SK-N-SH (cell line): ENCODE results near the gene LILRB5. TPM values are rescaled to one million over a fixed set of nuclear protein-coding genes. Genes with fewer than 3 reads are reported as not detected.

Experiments used
- CHD2 ChIP-seq: fragments of 150-350 bp; IDR thresholded peaks from 2 replicates; pipeline ENCODE4 v1.6.1; 2018; ENCODE audit warnings: low read length; ENCODE audit not compliant: partially characterized antibody
- CTCF ChIP-seq: fragments of 200-600 bp; sonication (generic); IDR thresholded peaks from 2 replicates; pipeline ENCODE4 v1.6.1; 2017; ENCODE audit warnings: antibody characterized with exemption, mild to moderate bottlenecking, moderate library complexity
- ELF1 ChIP-seq: IDR thresholded peaks from 2 replicates; pipeline ENCODE4 v1.4.0; 2012
- FOSL2 ChIP-seq: IDR thresholded peaks from 2 replicates; pipeline ENCODE4 v1.4.0; 2012; ENCODE audit warnings: low read depth, mild to moderate bottlenecking, moderate library complexity, borderline replicate concordance
- GATA2 ChIP-seq: sonication (generic); formaldehyde crosslinking; IDR thresholded peaks from 2 replicates; pipeline ENCODE4 v1.5.0; 2020; ENCODE audit warnings: mild to moderate bottlenecking, missing genetic modification reagents
- JUND ChIP-seq: IDR thresholded peaks from 2 replicates; pipeline ENCODE4 v1.4.0; 2012
- MEF2A ChIP-seq: IDR thresholded peaks from 2 replicates; pipeline ENCODE4 v1.4.0; 2012; ENCODE audit warnings: low read depth, borderline replicate concordance
- NFIC ChIP-seq: IDR thresholded peaks from 2 replicates; pipeline ENCODE4 v1.4.0; 2012; ENCODE audit warnings: borderline replicate concordance
- REST ChIP-seq: IDR thresholded peaks from 2 replicates; pipeline ENCODE4 v1.6.1; 2012; ENCODE audit warnings: mild to moderate bottlenecking, low read depth, low read length, moderate library complexity
- polyA plus RNA-seq, 3 experiments: library from polyadenylated mRNA; depleted of rRNA; stranded (reverse); fragments of >200 nt; gene quantifications; 2 replicates each; pipeline ENCODE4 v1.2.3, GENCODE V29; 2012
- TF ChIP-seq, protein P1 (sequence below): IDR thresholded peaks from 2 replicates; pipeline ENCODE4; 2012
- TF ChIP-seq, protein P2 (sequence below): fragments of 150-350 bp; IDR thresholded peaks from 2 replicates; pipeline ENCODE4 v1.6.1; 2016; ENCODE audit warnings: mild to moderate bottlenecking, low read depth, low read length
- TF ChIP-seq, protein P3 (sequence below): IDR thresholded peaks from 2 replicates; pipeline ENCODE4 v1.4.0; 2012; ENCODE audit warnings: low read depth, borderline replicate concordance

The LILRB5 gene
- polyA plus RNA-seq, 1 of the 3 experiments (the other 2 are of a cell fraction) = not detected

DNA sequence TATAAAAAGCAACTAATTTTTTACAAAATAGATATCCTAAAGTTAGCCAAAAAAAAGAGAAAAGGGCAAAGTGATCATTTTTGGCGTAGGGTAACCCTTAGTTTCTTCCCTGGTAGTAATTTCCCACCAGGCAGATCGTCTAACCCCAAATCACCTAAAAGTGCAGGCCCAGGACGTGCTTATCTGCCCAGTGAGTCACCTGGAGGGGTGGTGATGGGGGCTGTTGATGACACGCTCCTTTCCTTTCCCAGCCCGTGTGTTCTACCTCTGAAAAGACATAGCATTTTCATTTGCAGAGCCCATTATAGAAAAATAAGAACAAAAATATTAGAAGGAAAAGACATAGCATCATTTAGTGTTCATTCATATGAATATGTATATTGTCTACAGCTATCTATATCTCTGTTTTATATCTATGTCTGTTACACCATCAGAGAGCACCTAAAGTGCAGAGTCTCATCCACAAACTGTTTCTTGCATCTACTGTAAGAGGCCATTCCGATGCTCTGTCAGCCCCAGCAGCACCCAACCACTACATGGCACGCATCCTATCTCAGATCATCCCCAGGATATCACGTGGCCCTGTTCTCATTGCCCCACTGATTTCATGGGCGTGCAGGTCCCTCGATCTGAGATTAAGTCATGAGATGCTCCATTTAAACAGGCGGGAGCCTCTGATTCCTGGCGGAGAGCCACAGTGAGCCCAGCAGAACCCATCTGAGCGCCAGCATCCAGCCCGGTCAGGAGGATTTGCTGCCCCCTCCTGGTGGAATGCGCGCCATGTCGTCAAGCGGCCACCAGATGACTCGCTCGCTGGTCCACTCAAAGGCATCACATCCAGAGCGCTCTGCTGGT, 25.8 kb downstream of the LILRB5 start (continued):
- TF ChIP-seq CTCF (peak; percentile 88), REST (no peak), JUND (no peak), FOSL2 (no peak), GATA2 (CRISPR knock-in tag) (peak; percentile 57; the same call in 1 of the 2 replicates), NFIC (peak; percentile 51; the same call in 1 of the 2 replicates), ELF1 (no peak), CHD2 (peak; percentile 26), MEF2A (no peak)
- TF ChIP-seq, protein P1, sequence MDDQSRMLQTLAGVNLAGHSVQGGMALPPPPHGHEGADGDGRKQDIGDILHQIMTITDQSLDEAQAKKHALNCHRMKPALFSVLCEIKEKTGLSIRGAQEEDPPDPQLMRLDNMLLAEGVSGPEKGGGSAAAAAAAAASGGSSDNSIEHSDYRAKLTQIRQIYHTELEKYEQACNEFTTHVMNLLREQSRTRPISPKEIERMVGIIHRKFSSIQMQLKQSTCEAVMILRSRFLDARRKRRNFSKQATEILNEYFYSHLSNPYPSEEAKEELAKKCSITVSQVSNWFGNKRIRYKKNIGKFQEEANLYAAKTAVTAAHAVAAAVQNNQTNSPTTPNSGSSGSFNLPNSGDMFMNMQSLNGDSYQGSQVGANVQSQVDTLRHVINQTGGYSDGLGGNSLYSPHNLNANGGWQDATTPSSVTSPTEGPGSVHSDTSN = no peak
- TF ChIP-seq, protein P2, sequence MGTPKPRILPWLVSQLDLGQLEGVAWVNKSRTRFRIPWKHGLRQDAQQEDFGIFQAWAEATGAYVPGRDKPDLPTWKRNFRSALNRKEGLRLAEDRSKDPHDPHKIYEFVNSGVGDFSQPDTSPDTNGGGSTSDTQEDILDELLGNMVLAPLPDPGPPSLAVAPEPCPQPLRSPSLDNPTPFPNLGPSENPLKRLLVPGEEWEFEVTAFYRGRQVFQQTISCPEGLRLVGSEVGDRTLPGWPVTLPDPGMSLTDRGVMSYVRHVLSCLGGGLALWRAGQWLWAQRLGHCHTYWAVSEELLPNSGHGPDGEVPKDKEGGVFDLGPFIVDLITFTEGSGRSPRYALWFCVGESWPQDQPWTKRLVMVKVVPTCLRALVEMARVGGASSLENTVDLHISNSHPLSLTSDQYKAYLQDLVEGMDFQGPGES = no peak
- TF ChIP-seq, protein P3, sequence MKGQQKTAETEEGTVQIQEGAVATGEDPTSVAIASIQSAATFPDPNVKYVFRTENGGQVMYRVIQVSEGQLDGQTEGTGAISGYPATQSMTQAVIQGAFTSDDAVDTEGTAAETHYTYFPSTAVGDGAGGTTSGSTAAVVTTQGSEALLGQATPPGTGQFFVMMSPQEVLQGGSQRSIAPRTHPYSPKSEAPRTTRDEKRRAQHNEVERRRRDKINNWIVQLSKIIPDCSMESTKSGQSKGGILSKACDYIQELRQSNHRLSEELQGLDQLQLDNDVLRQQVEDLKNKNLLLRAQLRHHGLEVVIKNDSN = peak; percentile 60; the same call in 1 of the 2 replicates
- TF ChIP-seq, all 33 proteins: peak for 9
